Renal cortical epithelial cell (primary cell): ENCODE measurements around the gene LINGO1. TPM values are rescaled to one million over a fixed set of nuclear protein-coding genes. Genes with fewer than 3 reads are reported as not detected.

Experiments
- DNase-seq: peaks from one replicate; pipeline ENCODE4 v3.0.0-alpha.2; 2011; ENCODE audit warnings: low read depth
- total RNA-seq: library from RNA; depleted of rRNA; stranded (reverse); fragments of >200 nt; gene quantifications from 2 replicates; pipeline ENCODE4 v1.2.3, GENCODE V29; 2014

The LINGO1 gene
- total RNA-seq, 1 donor from 2014 or later, result not detected

DNA sequence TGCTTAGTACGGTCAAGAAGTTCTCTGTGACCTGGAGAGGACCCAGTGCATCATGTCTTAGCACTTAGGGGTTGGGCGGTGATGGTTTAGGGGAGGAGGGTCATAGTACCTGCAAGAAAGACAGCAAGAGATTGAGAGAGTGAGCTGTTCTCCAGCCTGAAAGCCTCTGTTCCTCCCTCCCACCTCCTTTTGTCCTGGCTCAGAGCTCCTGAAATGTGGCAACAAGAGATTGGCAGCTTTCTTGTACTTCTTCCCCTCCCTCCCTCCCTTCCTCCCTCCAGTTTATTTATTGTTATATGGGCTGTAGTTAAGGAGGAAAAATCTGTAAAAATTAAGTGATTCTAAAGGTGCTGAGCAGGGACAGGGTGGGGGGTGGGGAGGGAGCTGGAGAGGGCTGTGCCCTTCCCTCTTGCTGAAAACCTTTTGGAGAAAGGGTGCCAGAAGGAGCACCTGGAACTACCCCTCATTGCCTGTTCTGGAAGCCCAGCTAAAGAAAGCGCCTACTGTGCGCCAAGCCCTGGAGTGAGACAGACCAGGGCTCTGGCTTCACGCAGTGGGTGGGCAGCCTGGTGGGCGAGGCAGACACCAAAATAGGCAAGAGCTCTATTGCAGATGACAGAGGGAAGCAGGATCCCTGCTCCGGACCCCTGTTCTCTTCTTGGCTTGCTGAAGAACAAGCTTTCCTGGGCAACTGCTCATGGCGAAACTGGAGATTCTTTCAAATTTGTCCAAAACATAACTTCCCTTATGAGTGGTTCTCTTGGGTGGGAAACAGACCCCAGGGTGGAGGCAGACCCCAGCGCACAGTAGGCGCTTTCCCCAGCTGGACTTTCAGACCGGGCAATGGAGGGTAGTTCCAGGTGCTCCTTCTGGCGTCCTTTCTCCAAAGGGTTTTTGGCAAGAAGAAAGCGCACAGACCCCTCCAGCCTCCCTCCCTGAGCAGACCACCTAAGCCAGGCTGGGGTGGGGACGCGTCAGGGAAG lies 35.6 kb downstream of the LINGO1 start:
- DNase-seq, result peak; percentile 15

DNA sequence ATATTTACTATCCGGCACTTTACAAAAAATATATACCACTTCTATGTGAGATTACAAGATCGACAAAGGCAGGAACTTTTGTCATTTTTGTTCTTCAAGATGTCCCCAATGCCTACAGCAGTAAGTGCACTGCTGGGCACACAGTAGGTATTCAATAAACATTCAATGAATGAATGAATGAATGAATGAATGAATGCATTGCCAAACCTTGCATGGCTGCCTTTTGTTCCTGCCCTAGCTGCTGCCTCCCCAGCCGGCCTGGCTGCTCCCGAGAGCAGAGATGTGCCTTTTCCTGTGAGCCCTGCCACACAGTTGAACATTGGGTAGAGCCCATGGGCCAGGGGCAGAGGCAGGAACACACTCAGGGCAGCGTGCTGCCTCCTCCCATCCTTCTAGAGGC lies 37.5 kb downstream of the LINGO1 start:
- no peak for DNase-seq

- no peak for DNase-seq
Measured at GRCh38 chr15:77592758-77593157, 40.0 kb downstream of the LINGO1 start.

- no peak for DNase-seq
Measured at GRCh38 chr15:77591968-77592613, 40.6 kb downstream of the LINGO1 start.

- DNase-seq, result no peak
Measured at GRCh38 chr15:77589839-77590238, 42.9 kb downstream of the LINGO1 start.

- no peak for DNase-seq
Measured at GRCh38 chr15:77588126-77588525, 44.6 kb downstream of the LINGO1 start.

- DNase-seq, result no peak
Measured at GRCh38 chr15:77584691-77585090, 48.0 kb downstream of the LINGO1 start.

DNA sequence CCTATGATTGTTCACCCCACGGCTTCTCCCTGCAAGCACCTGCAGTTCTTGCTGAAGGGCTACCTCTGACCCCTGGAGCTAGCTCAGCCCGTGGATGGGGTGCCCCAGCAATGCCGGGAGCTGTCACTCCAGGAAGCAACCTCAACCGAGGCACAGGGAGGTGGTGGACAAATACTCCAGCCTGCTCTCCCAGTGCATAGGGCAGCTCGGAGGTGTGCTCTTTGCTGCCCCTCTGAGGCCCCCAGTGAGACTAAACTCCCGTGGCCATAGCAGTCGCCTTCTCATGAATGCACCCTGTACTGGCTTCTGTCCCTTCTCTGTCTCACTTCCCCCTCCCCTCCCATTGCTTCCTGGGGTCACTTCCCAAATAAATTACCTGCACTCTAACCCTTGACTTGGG lies 48.5 kb downstream of the LINGO1 start:
- DNase-seq, result no peak

GRCh38 chr15:77582763-77583162 lies 49.9 kb downstream of the LINGO1 start:
- DNase-seq, result no peak

DNA sequence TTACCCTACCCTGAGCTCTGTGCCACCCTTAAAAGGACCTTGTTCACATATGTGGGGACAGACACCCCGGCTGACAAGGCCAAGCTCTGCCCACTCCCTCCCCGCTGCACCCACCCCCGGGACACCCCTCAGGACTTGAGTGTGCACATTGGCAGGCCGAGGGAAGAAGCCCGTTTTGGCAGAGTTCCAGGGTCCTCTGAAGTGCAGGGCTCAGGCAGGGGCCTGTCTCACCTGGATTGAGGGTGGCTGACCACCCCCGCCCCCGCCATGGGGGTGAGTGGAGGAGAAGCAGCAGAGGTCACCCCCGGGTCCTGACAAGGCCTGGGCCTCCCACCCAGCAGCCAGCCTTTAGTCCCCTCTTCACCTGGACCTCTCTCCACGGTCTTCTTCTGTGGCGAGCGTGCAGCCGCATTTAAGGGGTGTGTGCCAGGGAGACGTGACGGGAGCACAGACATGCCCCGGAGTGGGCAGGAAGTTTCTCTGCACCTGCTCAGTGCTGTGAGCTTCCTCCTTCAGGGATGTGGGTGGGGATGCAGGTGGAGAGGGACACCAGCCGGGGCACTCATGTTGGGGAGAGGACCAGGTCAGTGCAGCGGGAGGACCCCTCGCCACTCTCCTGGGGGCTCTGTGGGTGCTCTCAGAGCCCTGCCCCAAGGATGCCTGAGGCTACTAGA lies 50.7 kb downstream of the LINGO1 start:
- no peak for DNase-seq

GRCh38 chr15:77580996-77581682 lies 51.6 kb downstream of the LINGO1 start:
- DNase-seq, result no peak

GRCh38 chr15:77579498-77580188 lies 53.1 kb downstream of the LINGO1 start:
- no peak for DNase-seq

DNA sequence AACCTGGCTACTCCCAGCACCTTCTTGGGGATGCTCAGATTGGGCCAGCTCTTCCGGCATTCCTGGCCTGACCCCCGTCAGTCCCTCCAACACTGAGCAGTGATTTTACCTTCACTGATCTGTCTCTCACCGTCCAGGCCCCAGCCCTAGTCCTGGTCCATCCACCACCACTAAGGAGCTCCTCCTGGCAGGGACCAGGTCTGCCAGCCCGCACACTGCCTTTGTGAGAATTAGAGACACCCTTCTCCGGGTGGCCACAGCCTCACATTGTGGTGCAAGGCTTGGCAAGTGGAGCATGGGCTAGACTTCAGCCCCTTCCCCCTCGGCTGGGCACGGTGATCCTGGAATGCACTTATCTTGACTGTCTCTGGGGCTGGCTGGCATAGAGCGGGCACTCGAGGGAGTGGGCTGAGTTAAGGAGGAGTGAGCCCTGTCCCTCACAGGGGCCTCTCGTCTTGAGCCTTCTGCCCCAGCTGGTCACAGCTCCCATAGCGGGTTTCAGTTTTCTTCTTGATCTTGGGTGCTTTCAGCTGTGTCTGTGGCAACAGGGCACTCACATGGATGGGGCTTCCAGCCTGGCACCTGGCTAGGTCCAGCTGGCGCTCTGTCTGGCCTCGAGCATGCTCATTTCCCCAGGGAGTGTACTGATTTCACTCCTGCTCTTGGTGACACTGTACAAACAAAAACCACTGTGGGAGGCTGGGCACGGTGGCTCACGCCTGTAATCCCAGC lies 53.9 kb downstream of the LINGO1 start:
- DNase-seq, result no peak

GRCh38 chr15:77577366-77577950 lies 55.3 kb downstream of the LINGO1 start:
- no peak for DNase-seq

DNA sequence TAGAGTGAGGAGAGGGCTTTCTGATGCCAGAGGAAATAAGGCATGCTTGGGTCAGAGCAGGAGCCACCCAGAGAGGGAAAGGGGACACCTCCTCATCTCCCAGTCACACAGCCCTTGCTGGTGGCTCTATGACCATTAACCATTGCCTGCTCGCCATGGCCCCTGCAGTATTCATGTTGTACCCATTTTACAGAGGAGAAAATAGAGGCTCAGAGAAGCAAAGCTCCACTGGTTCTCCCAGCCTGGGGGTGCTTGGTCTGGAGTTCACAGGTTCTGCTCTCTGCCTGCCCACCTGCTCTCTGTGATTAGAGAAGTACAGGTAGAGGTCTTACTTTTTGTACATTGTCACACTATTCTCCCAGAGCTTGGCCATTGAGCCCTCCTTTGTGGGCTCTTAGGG lies 56.2 kb downstream of the LINGO1 start:
- no peak for DNase-seq

- no peak for DNase-seq
Measured at GRCh38 chr15:77575203-77575934, 57.3 kb downstream of the LINGO1 start.

- DNase-seq, result no peak
Measured at GRCh38 chr15:77574521-77575202, 58.0 kb downstream of the LINGO1 start.

- no peak for DNase-seq
Measured at GRCh38 chr15:77573802-77574201, 58.9 kb downstream of the LINGO1 start.

DNA sequence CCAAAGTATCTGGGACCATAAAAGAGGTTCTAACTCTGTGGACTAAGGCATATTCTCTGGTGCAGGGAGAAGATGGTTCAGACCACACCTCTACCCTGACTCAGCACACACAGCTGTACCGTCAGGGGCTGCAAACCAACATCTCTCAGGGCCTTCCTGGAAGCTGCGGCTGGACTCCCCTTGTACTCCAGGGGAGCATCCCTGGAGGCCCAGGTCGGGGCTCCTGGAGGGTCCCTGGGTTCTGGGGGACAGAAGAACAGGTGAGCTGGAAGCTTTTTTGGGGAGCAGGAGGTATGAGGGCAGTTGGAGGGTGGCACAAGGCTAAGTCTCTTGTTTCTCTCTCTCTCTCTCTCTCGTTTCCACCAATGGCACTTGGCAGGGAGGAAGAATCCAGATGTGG lies 60.5 kb downstream of the LINGO1 start:
- DNase-seq, result no peak
